WTC11 (cell line): ENCODE results near the gene FAM114A1.

Source experiments
- CTCF ChIP-seq: fragments of 200-600 bp; IDR thresholded peaks from 2 replicates; pipeline ENCODE4 v1.8.0; 2022; ENCODE audit warnings: antibody characterized with exemption
- MAX ChIP-seq: sonication (generic); formaldehyde crosslinking; IDR thresholded peaks from 2 replicates; pipeline ENCODE4 v1.8.0; 2022; ENCODE audit warnings: mild to moderate bottlenecking, missing genetic modification reagents
- USF1 ChIP-seq: sonication (generic); formaldehyde crosslinking; IDR thresholded peaks from 2 replicates; pipeline ENCODE4 v1.8.0; 2022; ENCODE audit warnings: mild to moderate bottlenecking, missing genetic modification reagents
- ZSCAN18 ChIP-seq: fragments of 250-450 bp; sonication (Bioruptor Pico); IDR thresholded peaks from 2 replicates; pipeline ENCODE4 v2.1.2; 2022; ENCODE audit warnings: mild to moderate bottlenecking, moderate library complexity

GRCh38 chr4:38834570-38834969 is 33.0 kb upstream of the FAM114A1 start:
- TF ChIP-seq USF1 (CRISPR knock-in tag) (no peak), ZSCAN18 (CRISPR knock-in tag) (no peak), CTCF (no peak), MAX (CRISPR knock-in tag) (no peak)
